Activated CD4-positive, CD25-positive, alpha-beta regulatory T cell treated with anti-CD3 and anti-CD28 coated beads, Interleukin-2, amount 50 U/mL, for 72 hours (primary cell): ENCODE data around the gene CRHR2.
"Not testable (repeated sequence)": the region's sequence is repeated elsewhere in the genome, so short reads cannot be mapped to it uniquely, and the experiment has no call there.

Experiments
- DNase-seq: peaks from one replicate; pipeline ENCODE4 v3.0.0; 2021

The CRHR2 gene

DNA sequence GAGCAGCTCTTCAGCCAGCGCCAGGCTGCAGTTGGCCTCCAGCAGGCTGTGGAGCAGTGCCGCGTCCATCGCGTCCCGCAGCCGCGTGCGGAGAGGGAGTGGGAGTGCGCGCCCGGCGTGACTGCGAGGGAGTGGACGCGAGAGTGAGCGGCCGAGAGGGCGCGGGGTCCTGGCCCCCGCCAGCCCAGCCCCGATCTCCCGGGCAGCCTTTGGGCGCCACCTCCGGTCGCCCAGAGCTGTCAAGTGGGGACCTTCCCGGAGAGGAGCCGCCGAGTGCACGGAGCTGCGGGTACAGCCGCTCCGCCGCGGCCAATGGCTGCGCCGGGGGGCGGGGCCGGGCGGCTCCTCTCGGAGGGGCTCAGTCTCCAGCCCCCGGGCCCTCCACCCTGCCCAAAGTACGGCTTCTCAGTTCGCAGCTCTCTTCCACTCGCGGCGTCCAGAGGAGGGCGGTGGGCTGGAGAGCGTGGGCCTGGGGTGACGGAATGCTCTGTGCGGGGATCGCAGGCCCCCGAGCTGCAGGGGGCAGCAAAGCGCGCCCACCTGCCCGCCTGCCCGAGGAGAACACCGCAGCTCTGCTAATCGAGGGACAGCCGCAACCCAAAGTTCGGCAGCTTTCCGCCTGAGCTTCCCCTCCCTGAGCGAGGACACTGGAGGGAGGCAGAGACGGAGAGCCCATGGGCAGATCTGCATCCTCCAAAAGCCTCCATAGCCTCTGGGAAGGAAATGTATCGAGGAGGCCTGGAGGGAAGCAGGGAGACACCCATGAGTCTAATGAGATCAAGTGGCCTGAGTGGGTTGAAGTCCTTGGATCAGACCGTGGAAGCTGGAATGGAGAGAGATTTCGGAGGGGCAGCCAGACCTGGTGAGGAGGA is at the start of gene CRHR2:
TSS of gene CRHR2 (minus strand) at position 245 of the 872 bp plus-strand sequence. CDS start at position 69, 176 bp downstream.
- DNase-seq: no peak

GRCh38 chr7:30731581-30731980 is 49.3 kb upstream of the CRHR2 start:
- no peak for DNase-seq

- no peak for DNase-seq
Measured at GRCh38 chr7:30730996-30731395, 48.7 kb upstream of the CRHR2 start.

- DNase-seq: no peak
Measured at GRCh38 chr7:30730097-30730496, 47.8 kb upstream of the CRHR2 start.

GRCh38 chr7:30729642-30730041 is 47.4 kb upstream of the CRHR2 start:
- no peak for DNase-seq

DNA sequence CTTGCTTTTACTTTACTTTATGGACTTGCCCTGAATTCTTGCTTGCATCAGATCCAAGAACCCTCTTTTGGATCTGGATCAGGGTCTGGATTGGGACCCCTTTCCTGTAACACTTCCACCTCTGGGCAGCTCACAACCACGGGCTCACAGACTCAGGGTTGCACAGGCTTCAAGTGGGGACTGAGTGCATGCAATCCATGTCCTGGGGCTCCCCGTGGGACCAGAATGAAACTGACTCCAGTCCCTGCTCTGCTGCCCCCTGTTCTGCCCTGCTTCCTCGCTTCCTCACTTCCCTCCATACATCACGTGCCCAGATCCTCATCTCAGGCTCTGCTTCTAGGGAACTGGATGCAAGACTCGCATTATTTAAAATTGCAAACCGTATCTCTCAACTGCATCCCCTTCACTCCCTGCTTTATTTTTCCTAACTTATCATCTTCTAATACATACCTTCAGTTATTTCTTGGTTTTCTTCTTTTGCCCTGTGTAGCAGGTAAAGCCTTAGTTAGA is 46.4 kb upstream of the CRHR2 start:
- DNase-seq: no peak

GRCh38 chr7:30727061-30727945 is 45.0 kb upstream of the CRHR2 start:
- no peak for DNase-seq

DNA sequence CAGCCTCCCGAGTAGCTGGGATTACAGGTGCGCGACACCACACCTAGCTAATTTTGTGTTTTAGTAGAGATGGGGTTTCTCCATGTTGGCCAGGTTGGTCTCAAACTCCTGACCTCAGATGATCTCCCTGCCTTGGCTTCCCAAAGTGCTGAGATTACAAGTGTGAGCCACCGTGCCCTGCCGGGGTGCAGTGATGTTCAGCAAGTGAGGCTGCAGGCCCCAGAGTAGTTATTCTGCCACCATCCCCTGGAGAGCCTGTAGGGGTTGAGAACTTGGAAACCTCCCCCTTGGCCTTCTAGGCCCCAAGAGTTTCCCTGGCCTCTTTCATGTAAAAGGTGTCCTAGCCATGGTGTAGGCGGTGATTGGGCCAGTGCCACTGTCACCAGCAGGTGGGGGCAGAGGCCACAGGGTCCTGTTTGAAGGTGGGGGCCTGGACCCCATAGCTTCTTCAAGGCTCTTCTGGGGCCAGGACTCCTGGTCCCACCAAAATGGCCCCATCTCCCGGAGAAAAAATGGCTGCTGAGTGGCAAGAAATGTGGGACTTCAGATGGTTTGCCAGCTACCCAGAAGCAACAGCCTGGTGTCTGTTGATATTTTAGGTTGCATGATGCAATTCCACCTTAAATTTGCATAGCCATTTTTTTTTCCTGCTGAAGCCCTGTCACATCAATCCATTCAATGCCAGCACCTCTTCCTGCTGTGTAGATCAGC is 44.2 kb upstream of the CRHR2 start:
- DNase-seq: no peak

DNA sequence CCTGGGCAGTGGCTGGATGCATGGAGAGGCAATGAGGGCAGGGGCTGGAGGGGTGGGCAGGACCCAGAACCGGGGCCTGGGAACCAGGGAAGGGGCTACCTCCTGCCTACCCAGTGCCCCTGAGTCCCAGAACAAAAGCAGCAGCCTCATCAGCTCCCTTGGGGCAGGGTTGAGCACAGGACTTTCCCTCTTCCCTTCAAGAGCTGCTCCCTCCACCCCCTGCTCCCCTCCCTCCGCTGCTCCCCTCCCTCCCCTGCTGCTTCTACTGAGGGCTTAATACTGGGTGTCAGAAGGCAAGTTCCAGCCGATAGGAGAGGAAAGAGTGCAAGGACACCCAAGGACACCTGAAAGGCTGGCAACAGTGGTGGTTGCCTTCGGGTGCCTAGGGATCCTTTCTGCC is 41.5 kb upstream of the CRHR2 start:
- DNase-seq: no peak

GRCh38 chr7:30722671-30723070 is 40.4 kb upstream of the CRHR2 start:
- no peak for DNase-seq

DNA sequence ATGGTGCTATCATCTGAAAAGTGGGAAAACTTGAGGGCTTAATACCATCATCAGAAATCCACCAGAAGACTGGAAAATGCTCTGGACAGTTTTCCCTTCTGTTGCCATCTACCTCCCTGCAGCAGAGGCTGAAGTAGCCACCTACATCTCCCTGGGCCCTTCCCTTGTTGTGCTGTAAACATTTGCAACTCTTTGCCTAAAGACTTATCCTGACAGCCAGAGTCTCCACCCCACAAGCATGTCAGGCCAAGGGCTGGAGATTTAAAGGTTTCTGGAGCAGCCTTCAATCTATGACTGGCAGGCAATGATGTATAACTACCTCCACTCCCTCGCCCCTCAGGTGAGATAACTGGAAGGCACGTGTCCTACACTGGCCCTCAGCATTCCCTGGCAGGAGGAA is 39.9 kb upstream of the CRHR2 start:
- no peak for DNase-seq

- no peak for DNase-seq
Measured at GRCh38 chr7:30721211-30721610, 39.0 kb upstream of the CRHR2 start.

DNA sequence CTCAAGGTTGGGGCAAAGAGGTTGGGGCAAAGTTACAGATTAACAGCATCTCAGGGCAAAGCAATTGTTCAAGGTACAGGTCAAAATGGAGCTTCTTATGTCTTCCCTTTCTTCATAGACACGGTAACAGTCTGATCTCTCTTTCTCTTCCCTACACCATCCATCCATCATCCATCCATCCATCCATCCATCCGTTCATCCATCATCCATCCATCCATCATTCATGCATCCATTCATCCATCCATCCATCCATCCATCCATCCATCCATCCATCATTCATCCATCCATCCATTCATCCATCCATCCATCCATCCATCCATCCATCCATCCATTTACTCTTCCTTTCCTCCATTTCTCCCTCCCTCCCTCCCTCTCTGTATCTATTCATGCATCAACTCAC is 37.2 kb upstream of the CRHR2 start:
- DNase-seq: not testable (repeated sequence)

- no peak for DNase-seq
Measured at GRCh38 chr7:30717181-30717580, 34.9 kb upstream of the CRHR2 start.

- DNase-seq: no peak
Measured at GRCh38 chr7:30714129-30714528, 31.9 kb upstream of the CRHR2 start.

DNA sequence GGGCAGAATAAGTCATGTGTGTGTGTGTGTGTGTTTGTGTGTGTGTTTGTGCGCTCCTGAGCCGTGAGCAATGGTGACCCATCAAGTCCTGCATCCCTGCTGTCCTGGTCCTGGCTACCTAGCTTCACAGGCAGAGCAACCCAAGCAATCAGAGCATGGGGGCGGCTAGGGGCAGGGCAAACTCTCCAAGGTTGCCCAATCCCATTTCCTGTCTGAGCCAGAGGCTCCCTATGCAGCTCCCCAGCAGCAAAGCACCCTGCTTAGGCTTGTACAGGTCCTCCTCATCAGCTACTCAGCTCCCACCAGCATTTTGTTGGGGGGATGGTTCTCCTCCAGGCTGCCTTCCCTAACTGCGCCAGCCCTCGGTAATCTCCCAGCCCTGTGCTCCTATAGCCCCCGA is 31.1 kb upstream of the CRHR2 start:
- no peak for DNase-seq

DNA sequence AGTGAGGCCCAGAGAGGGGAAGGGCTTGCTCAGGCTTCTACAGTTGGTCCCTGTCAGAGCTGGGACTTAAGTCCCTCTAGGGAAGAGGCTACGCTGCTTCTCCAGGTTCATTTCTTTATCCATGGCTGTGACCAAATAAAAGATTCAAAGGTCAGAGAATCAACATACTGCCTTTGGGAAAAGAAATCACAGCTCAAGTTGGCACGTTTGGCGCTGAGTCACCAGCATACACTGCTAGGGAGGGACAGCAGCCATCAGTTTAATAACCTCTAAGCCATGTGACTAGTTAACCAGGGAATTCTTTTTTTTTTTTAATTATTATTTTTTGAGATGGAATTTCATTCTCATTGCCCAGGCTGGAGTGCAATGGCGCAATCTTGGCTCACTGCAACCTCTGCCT is 28.4 kb upstream of the CRHR2 start:
- no peak for DNase-seq

DNA sequence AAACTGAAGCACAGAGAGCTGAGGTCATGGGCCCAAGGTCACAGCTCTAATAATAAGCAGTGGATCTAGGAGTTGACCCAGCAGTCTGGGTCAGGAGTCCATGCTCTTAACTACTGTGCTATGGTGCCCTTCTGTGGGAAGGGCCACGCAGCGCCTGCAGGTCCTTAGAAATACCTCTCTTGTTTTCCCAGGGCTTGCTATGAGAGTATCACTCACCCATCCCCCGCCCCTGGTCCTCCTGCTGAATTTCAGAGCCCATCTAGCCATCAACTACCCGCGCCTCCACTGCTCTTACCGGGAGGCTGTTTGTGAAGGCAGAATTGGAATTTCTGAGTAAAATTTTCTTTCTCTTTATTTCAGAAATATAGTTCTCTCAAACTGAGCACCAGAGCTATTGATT is 27.3 kb upstream of the CRHR2 start:
- DNase-seq: no peak

DNA sequence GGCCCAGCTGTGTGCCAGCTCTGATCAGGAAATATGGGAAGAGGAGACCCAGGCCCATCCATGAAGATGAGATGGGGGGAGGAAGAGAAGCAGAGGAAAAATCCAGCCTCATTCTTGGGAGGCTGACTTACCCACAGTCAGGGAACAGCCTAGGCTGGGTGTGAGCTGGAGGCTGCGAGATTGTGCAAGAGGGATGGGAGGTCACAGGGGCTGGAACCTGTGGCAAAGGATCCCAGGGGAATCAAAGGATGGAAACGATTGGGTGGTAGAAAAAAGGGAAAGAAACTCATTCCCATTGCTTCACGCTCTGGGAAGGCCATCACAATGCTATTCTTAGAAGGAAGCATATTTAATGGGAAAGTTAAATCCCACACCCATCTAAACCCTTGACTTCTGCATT is 26.7 kb upstream of the CRHR2 start:
- no peak for DNase-seq

DNA sequence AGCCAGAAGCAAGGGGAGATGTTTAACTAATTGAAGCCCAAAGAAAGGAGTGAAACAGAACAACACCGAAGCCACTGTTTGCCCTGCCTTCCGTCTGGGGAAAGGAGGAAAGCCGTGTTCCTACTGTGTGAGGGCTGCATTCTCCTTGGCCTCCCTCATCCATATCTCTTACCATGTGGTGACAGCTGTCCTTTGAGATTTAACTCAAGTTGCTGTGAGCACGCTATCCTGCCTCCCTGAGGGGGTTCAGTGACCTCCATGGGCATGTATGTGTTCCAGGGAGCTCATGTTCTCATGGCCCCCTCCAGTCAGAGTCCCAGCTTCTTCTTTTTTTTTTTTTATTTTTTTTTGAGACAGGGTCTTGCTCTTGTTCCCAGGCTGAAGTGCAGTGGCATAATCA is 26.2 kb upstream of the CRHR2 start:
- no peak for DNase-seq

DNA sequence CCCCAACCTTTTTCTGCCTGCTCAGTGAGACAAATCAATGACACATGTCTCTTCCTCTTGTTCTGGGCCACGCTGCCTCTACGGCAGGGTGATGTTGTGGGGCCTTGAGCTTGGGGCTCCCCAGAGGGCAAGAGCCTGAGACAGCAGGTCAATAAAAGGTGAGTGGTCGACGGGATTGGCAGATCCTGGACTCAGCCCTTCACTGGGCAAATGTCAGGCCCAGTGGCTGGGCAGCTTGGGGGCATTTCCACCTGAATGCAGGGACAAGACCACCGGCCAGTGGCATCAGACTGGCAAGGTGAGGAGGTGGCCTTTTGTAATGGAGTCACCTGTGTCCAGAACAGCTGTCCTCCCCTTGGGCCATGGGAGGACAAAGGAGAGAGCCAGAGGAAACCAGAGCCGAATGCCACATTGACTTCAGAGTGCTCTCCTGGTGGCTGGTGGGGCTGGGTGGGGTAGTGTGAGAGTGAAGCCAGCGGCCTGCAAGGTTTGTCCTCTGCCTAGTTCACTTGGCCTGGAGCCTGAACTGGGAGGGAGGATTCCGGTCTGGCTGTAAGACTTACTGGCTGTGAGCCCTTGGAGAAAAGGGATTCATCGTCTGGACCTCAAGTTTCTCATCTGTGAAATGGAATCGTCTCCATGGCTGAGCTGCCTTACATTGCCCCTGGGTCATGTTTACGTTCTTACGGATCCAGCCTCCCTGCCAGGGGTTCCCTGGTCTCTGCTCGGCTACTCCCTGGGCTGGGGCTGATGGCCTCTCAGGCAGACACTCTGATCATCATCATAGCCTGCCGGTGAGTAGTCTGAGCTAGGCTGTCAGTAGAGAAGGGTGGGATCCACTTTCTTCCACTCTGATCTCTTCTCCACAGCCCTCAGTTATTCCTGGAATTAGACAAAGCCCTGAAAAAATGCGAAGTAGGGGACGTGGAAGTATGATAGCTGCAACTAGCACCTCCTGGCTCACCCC is 25.4 kb upstream of the CRHR2 start:
- DNase-seq: no peak

GRCh38 chr7:30706908-30707307 is 24.7 kb upstream of the CRHR2 start:
- DNase-seq: no peak
